ENCODE measurements around the gene KIAA1755.

Gene KIAA1755, protein sequence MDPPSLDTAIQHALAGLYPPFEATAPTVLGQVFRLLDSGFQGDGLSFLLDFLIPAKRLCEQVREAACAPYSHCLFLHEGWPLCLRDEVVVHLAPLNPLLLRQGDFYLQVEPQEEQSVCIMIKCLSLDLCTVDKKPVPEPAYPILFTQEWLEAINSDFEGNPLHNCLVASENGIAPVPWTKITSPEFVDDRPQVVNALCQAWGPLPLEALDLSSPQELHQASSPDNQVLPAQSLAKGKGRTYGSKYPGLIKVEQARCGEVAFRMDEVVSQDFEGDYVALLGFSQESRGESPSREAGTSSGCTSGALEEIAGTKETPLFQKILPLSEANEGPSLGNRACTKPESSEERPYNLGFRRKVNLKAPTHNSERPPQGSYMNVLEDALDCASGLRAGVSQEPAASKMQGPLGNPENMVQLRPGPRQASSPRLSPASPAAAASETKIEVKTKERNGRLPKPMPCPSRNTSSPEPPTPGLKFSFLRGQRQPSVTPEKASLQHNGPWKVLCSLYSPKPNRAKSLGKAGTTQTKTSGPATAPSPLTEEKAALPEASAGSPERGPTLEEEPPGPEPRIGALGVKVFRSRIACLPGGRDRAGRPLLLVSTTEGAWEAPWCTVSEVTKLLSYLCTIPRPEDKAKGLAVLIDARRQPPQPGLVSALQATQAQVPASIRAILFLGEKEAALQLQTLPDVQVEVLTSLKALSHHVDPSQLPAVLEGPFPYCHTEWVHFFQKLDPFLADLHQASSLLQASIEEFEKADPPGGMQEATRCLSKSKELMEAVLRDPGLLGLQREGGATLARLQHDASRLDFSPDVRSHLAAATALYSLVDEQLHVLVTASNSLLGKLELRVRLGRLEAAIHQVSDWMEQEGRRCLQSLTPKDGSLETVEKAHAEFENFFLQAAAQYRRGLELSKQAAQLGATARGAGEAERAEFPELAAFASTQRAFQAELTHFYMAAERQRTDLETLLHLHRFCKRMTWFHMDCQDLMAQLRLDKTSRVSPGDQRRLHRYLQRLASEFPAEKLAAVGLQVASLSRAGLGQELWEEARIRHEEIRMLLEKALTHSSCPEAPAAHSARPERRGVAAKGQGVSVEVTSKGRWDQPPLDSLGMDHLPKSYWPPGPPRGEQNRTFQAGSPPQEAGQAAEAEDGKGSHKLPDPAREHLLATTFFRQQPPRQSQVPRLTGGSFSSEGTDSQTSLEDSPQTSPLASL

DNA sequence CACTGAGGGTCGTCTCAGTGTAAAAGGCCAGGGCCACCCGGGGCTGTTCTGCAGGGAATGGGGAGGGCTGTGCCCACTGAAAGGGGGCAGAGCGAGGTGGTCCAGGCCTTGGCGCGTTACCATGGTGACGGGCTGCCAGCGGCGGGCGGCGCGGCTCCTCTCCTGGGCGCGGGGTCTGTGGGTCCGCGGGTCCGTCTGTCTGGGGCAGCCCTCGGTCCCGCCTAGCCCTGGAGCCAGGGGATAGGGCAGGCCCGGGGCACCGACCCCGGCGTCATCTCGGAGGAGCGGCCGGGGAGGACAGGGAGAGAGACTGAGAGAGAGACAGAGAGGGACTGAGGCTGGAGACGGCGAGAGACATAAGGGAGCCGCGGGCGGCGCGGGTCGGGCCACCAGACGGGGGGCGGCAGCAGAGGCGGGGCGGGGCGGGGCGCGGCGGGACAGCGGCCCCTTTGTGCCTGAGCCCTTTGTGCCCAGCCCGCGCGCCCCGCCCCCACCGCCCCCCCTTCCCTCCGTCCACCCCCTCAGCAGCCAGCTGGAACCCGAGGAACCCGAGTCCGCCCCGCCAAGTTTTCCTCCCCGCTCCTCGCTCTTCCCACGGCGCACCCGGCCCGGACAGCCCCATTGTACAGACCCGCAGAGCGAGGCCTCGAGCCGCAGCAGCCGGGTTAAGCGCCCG, at the start of gene KIAA1755:
KIAA1755 (minus strand) TSS at position 358 of the 676 bp plus-strand sequence; CDS start at position 123, 235 bp downstream.
- no peak within 1 kb of the TSS for H3K27ac ChIP-seq
- DNase-seq (ENCODE audit: low read depth, low spot score) = no peak

DNA sequence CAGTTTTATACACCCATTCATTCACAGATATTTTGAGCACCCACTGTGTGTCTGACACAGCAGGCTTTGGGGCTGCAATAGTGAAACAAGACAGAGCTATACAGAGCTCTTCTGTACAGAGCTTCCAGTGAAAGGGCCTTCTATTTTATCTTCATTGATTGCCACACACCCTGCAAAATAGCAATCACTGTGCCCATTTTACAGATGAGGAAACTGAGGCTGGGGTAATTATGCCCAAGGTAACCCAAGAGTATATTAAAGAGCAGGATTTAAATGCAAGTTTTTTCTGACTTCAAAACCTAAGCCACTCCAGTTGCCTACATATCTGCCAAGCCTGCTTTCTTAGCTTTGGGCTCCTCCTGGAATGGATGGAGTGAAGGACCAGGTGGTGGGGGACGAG, 47.9 kb upstream of the KIAA1755 start:
- DNase-seq (ENCODE audit: low read depth, low spot score) = no peak
- H3K27ac ChIP-seq = no peak overlapping the region

DNA sequence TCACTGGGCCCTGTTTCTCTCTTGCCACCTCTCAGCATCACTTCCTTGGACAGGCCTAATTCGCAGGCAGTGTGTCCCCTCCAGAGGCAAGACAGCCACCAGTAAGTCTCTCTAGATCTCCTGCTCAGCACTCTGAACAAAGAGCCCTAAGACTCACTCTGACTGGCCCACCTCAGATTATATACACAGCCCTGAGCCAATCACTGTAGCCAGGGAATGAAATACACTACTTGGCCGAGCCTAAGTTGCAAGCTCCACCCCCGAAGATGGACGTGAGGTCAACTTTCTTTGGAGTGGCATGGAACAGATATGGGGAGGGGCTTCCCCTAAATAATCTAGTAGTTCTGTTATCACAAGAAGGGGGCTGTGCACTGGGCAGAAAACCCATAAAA, 47.5 kb upstream of the KIAA1755 start:
- no peak for DNase-seq (ENCODE audit: low read depth, low spot score)
- no peak overlapping the region for H3K27ac ChIP-seq

DNA sequence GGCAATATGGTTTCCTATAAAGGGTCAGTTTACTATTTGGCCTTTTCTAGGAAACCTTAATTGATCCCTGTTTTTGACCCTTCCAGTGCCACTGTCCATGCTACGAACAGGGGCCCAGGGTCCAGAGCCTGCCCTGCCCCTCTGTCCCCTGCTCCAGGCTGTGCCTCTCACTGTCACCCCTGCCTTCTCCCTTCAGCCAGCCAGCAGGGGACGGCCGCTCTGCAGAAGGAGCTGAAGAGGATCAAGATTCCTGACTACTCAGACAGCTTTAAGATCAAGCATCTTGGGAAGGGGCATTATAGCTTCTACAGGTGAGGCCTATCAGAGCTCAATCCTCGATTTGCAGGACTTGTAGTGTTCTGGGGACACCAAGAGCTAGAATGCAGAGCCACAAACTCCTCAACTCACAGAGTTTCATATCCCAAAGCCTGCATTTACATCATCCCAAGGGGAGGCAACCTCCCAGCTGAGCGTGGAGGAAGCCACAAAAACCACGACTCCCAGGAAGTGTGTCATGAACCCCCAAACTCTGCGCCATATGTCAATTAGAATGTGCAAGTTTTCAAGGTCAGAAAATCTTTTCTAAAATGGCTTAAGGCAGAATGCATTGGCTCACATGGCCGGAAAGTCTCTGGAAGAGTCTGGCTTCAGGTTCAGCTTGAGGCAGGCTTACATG, 47.0 kb upstream of the KIAA1755 start:
- no peak overlapping the region for H3K27ac ChIP-seq
- no peak for DNase-seq (ENCODE audit: low read depth, low spot score)

GRCh38 chr20:38306379-38306778, 45.8 kb upstream of the KIAA1755 start:
- H3K27ac ChIP-seq = no peak overlapping the region
- DNase-seq (ENCODE audit: low read depth, low spot score) = no peak

DNA sequence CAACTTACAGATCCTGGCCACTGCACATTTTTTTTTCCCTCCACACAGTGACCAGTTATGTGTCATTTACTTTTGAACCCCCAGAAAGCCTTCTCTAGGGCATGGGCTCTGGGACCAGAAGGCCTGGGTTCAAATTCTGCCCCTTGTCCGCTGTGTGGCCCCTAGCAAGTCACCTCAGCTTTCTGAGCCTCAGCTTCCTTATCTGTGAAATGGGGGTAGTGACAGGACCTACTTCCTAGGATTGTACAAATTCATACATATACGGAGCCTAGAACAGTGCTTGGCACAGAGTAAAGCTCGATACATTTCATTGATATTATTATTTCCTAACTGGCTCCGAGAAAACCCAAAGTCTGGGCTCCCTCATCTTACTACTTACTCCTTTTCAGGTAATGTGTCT, 45.0 kb upstream of the KIAA1755 start:
- H3K27ac ChIP-seq = no peak overlapping the region
- DNase-seq (ENCODE audit: low read depth, low spot score) = no peak

GRCh38 chr20:38304845-38305447, 44.4 kb upstream of the KIAA1755 start:
- no peak for DNase-seq (ENCODE audit: low read depth, low spot score)

DNA sequence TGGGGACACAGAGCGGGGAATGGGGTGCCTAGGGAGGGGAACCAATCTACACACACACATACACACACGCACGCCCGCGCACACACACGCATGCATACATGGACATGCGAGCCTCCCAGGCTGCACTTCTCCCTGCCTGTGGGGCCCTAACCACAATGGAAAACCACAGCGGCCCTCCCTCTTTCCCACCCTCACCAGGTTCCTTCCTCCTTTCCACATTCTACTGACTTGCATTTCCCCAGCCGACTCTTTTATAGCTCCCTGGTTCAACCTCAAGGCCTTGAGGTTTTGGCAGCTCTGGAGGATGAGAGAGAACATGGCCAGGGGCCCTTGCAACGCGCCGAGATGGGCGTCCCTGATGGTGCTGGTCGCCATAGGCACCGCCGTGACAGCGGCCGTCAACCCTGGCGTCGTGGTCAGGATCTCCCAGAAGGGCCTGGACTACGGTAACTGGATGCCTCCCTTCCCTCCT, 43.4 kb upstream of the KIAA1755 start, which contains the start of gene BPI:
BPI (plus strand) TSS at position 249 of the 472 bp plus-strand sequence; CDS start at position 317, 68 bp downstream.
- H3K27ac ChIP-seq = no peak within 1 kb of the TSS
- no peak for DNase-seq (ENCODE audit: low read depth, low spot score)

More at GRCh38 chr20:38304845-38305447, 44.4 kb upstream of the KIAA1755 start:
- H3K27ac ChIP-seq = no peak overlapping the region

- H3K27ac ChIP-seq = no peak overlapping the region
- DNase-seq (ENCODE audit: low read depth, low spot score) = no peak
These were observed 42.3 kb upstream of the KIAA1755 start for GRCh38 chr20:38302786-38303185.

DNA sequence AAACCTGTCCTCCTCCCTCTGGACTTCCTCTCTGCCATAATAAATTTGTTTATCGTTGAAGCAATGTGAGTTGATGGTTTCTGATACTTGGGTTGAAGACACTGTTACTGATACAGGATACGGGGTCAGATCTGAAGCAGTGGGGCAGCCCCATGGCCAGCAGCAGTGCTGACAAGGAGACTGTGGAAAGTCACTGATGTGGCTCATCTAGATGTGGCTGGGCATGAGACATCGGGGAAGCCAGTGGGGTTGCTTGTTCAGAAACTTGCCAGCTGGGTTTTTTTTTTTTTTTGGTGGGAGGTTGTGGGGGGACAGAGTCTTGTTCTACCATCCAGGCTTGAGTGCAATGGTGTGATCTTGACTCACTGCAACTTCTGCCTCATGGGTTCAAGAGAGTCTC, 40.8 kb upstream of the KIAA1755 start:
- no peak overlapping the region for H3K27ac ChIP-seq
- no peak for DNase-seq (ENCODE audit: low read depth, low spot score)

DNA sequence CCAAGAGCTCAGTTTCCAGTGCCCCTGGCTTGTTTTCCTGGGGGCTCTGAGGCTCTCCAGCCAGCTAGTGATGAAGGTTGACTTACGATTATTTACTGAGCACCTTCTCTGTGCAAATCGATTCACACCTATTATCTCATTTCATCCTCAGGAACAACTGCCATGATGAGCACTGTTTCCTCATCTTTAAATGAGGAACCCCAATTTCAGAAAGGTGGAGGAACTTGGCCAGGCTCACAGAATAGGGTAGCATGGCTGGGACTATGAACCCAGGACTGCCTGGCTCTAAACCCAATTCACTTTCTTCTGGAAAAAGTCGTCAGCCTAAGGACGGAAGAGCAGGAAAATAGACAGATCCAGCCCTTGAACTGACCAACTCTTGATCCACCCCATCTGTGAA, 39.9 kb upstream of the KIAA1755 start:
- no peak overlapping the region for H3K27ac ChIP-seq
- DNase-seq (ENCODE audit: low read depth, low spot score) = no peak

DNA sequence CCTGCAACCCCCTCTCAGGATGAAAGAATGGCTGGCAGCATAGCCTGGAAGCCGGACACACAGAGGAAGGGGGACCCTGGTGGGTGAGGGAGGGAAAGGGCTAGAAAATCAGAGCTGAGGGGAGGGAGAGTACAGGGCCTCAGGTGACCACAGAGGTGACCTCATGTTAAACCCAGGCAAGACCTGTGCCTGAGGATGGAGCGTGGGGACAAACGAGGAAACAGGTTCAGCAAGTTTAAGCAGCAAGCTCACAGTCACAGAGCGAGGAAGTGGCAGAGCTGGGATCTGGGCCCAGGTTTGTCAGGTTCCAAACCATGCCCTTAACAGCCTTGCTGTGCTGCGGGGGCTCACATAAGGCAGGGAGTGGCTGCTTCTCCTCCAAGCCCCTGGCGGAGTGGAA, 39.4 kb upstream of the KIAA1755 start:
- H3K27ac ChIP-seq = no peak overlapping the region
- DNase-seq (ENCODE audit: low read depth, low spot score) = no peak

DNA sequence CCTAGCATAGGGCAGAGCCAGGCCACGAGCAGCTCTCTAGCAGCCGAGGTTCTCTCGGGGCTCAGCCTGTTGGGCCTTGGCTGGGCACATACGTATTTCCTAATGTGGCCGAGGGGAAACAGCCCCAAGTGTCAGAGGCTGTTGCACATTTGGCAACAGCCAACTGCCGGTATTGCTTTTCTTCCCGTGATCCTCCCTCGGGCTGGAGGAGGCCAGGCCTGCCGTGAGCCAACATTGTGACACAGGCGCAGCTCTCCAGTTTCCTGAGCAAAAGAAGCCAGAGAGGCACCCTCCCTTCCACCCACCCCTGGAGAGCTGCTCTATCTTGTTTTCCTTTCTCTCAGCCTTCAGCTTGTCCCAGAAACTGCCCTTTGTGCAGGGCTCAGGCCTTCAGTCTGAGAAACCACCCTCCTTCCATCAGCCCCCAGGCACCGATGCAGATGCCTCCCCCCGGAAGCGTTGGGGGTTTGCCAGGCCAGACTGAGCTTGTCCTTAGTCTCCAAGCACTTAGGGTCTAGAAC, 38.3 kb upstream of the KIAA1755 start:
- no peak for DNase-seq (ENCODE audit: low read depth, low spot score)
- H3K27ac ChIP-seq = peak overlapping the region; percentile 1

GRCh38 chr20:38297916-38298674, 37.6 kb upstream of the KIAA1755 start:
- DNase-seq (ENCODE audit: low read depth, low spot score) = no peak
- H3K27ac ChIP-seq = no peak overlapping the region

- no peak for DNase-seq (ENCODE audit: low read depth, low spot score)
- no peak overlapping the region for H3K27ac ChIP-seq
These were observed 35.9 kb upstream of the KIAA1755 start for GRCh38 chr20:38296433-38296832.

GRCh38 chr20:38295811-38296210, 35.3 kb upstream of the KIAA1755 start:
- no peak overlapping the region for H3K27ac ChIP-seq
- no peak for DNase-seq (ENCODE audit: low read depth, low spot score)

DNA sequence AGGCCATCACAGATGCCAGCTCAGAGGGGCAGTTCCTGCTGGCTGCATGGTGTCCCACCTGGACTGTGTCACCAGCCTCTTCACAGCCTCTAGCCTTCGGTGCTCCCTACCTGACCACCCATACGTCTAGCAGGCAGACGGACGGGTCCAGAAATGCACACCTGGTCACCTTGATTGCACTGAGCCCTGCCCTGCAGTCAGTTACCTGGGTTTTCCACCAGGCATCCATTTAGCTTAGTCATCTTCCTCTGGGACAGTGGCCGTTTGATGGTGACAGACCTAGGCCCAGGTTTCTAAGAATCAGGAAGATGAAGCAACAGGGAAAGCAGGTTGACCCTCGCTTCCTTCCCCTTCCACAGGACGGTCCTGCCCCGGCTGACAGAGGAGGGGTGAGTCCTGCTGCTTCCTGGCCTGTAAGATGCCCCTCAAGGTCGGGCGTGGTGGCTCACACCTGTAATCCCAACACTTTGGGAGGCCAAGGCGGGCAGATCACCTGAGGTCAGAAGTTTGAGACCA, 33.6 kb upstream of the KIAA1755 start:
- H3K27ac ChIP-seq = no peak overlapping the region
- no peak for DNase-seq (ENCODE audit: low read depth, low spot score)

All from epithelial cell of prostate (primary cell).